HAP-1 (cell line): Measurements from ENCODE around the gene ATP5PF.
"Not testable (repeated sequence)": the region's sequence is repeated elsewhere in the genome, so short reads cannot be mapped to it uniquely, and the experiment has no call there.

Experiments
- DNase-seq, 2 experiments: peaks; one replicate each; pipeline ENCODE4 v3.0.0-alpha.2; 2016 to 2020; ENCODE audit warnings: low spot score in 2 of 2
- H3K27me3 ChIP-seq: fragments of 250-450 bp; sonication (Bioruptor Pico); 2 replicates; pipeline ENCODE4 v1.5.1; 2020; ENCODE audit warnings: low read depth, mild to moderate bottlenecking, moderate library complexity
- H3K36me3 ChIP-seq: fragments of 250-450 bp; sonication (Bioruptor Pico); replicated peaks from 2 replicates; pipeline ENCODE4 v1.5.1; 2020; ENCODE audit warnings: mild to moderate bottlenecking
- H3K4me1 ChIP-seq: fragments of 250-450 bp; sonication (Bioruptor Pico); 2 replicates; pipeline ENCODE4 v1.5.1; 2020; ENCODE audit warnings: mild to moderate bottlenecking
- H3K4me3 ChIP-seq: fragments of 250-450 bp; sonication (Bioruptor Pico); 2 replicates; pipeline ENCODE4 v1.5.1; 2020; ENCODE audit warnings: mild to moderate bottlenecking, moderate library complexity
- H3K9me3 ChIP-seq: fragments of 250-450 bp; sonication (Bioruptor Pico); 2 replicates; pipeline ENCODE4 v1.5.1; 2020; ENCODE audit warnings: mild to moderate bottlenecking, moderate library complexity
- in situ Hi-C: fragments of 300-500 bp; cut with MboI; formaldehyde crosslinking; loops from 3 replicates; pipeline ENCODE4 v1.14.3; 2020; ENCODE audit warnings: low sequenced_read_pairs, inconsistent platforms, mixed read lengths

The ATP5PF gene, protein sequence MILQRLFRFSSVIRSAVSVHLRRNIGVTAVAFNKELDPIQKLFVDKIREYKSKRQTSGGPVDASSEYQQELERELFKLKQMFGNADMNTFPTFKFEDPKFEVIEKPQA

DNA sequence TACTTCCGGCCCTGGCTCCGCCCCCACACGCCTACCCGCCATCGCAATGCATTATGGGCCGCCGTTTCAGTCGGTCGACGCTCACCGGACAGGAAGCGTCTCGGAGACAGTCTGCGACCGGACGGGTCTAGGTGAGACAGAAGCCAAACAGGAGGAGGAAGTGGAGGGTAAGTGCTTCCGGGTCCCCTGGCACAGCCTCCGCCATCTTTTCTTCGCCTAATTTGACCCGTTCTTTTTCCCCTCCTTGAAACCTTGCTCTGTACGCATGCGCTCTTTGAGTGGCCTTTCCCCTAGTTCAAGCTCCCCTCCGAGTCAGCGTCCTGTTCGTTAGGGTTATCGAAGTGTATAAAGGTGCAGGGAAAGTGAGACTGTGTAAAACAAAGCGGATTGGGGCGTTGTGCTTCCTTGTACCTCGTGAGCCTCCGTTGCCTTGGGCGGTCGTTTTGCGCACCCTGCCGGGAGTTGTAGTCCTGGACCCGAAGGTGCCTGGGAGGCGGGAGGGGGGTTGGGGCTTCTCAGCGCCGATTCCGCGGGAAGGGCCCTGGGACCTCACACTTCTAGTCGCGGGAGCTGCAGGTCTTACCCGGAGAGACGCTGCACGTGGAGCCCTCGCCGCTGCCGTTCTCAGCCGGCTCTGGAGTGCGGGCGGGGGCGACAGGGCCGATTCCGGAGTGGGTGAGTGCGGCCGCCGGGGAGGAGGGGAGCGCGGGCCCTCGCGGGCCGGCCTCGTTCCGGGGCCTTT is at the start of gene ATP5PF, which contains the start of gene GABPA:
Gene ATP5PF, minus strand, starts transcription at position 1 of the 742 bp plus-strand sequence. CDS start 5,110 bp downstream, outside the sequence.
Gene GABPA, plus strand, starts transcription at position 69 of the 742 bp plus-strand sequence. CDS start 6,627 bp downstream, outside the sequence.
- H3K9me3 ChIP-seq = no peaks in the 10 kb centered on the region
- no peaks in the 10 kb centered on the region for H3K27me3 ChIP-seq
- in situ Hi-C loops = loop anchor here (5.0 kb wide), 1 partner anchor 128 kb away; the partner anchor contains the start of gene MRPL39
- H3K4me1 ChIP-seq = peaks cover 28% of the 10 kb centered on the region
- H3K4me3 ChIP-seq = peak within 1 kb of the TSS; percentile 90
- peak; percentile 98 to 99 for DNase-seq
- peaks cover 11% of the 10 kb centered on the region for H3K36me3 ChIP-seq

DNA sequence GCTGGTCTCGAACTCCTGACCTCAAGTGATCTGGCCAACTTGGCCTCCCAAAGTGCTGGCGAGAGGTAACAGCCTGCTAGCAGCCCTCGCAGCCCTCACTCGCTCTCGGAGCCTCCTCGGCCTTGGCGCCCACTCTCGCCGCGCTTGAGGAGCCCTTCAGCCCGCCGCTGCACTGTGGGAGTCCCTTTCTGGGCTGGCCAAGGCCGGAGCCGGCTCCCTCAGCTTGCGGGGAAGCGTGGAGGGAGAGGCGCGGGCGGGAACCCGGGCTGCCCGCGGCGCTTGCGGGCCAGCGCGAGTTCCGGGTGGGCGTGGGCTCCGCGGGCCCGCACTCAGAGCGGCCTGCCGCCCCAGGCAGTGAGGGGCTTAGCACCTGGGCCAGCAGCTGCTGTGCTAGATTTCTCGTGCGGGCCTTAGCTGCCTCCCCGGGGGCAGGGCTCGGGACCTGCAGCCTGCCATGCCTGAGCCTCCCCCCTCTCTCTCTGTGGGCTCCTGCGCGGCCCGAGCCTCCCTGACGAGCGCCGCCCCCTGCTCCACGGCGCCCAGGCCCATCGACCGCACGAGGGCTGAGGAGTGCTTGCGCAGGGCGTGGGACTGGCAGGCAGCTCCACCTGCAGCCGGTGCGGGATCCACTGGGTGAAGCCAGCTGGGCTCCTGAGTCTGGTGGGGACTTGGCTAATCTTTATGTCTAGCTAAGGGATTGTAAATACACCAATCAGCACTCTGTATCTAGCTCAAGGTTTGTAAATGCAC is 43.6 kb upstream of the ATP5PF start:
- not testable (repeated sequence) for H3K9me3 ChIP-seq, H3K4me1 ChIP-seq, H3K36me3 ChIP-seq, H3K4me3 ChIP-seq, DNase-seq, H3K27me3 ChIP-seq
- in situ Hi-C loops = loop anchor here (25.0 kb wide), 1 partner anchor 934 kb away; no protein-coding TSS in a partner anchor

DNA sequence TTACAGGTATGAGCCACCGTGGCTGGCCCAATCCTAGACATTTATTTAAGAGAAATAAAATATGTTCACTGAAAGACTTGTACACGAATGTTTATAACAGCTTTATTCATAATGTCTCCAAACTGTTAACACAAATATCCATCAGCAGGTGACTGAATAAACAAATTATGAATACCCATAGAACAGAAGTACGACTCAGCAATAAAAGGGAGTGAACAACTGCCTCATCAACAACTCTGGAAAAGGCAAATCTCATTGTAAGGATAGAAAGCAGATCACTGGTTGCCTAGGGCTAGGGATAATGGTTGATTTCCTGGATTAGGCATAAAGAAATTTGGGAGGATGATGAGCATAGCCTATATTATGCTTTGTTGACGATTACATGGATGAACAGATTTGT is 41.7 kb upstream of the ATP5PF start:
- H3K36me3 ChIP-seq = no peaks in the 10 kb centered on the region
- H3K4me1 ChIP-seq = peaks cover 6% of the 10 kb centered on the region; the same call in 1 of the 2 replicates
- in situ Hi-C loops = loop anchor here (25.0 kb wide), 1 partner anchor 936 kb away; no protein-coding TSS in a partner anchor
- no peaks in the 10 kb centered on the region for H3K9me3 ChIP-seq
- H3K4me3 ChIP-seq = no peak overlapping the region
- DNase-seq = no peak
- no peaks in the 10 kb centered on the region for H3K27me3 ChIP-seq

DNA sequence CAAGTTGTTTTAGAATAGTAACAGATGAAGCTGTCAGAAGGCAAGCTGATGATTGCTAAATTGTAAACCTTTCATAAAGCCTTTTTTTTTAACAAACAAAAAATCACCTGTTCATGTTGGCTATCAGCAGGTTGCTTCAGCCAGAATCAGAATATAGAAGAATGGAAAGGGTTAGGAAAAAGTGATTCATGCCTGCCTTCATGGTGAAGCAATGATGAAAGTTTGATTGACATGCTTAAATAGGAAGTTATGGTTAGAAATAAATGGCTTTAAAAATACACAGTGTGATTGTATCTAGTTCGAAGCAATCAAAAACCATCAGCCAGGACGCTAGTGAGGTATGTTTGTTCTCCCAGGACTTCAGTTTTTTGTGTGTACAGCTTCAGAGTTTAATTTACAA is 38.0 kb upstream of the ATP5PF start:
- no peaks in the 10 kb centered on the region for H3K36me3 ChIP-seq
- DNase-seq = no peak
- H3K27me3 ChIP-seq = no peaks in the 10 kb centered on the region
- in situ Hi-C loops = no loop called here
- H3K9me3 ChIP-seq = no peaks in the 10 kb centered on the region
- peaks cover 32% of the 10 kb centered on the region for H3K4me1 ChIP-seq
- H3K4me3 ChIP-seq = no peak overlapping the region

DNA sequence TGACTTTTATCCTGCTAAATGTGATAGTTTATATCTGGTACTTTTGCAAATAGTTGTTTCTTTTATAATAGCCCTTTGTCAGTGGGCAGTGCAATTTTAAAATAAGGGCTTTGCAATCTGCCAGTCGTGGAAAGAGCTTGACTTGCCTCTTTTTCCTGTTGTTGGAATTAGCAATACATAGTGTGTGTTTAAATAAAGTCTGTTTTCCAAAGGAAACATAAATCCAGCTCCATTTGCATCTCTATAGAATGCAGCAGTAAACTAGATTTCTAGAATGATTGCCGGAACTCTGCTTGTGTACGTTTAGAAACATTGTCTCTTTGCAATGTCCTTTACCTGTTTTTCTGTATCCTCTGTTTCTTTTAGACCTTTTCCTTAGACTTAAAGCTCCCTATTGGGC is 33.2 kb upstream of the ATP5PF start:
- DNase-seq = peak in 1 of 2 experiments; percentile 91
- in situ Hi-C loops = no loop called here
- Histone ChIP-seq H3K27me3 (no peaks in the 10 kb centered on the region), H3K4me3 (no peak overlapping the region), H3K9me3 (no peaks in the 10 kb centered on the region), H3K36me3 (peaks cover 14% of the 10 kb centered on the region), H3K4me1 (peaks cover 41% of the 10 kb centered on the region)

DNA sequence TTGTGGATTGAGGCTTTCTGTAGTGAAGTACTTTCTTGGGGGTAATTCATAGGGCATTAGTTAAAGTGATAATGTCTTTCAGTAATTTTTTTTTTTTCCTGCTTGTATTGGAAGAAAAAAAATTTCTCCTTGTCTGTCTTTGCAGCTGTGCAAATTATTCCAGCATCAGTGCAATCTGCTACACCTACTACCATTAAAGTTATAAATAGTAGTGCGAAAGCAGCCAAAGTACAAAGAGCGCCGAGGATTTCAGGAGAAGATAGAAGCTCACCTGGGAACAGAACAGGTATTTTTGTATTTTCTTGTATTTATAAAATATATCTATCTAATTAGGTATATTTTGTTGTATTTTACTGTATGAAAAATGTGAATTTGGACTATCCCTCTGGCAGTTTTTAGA is 29.4 kb upstream of the ATP5PF start:
- in situ Hi-C loops = no loop called here
- peaks cover 25% of the 10 kb centered on the region for H3K4me1 ChIP-seq
- DNase-seq = no peak
- peaks cover 31% of the 10 kb centered on the region for H3K36me3 ChIP-seq
- no peaks in the 10 kb centered on the region for H3K9me3 ChIP-seq
- H3K4me3 ChIP-seq = no peak overlapping the region
- H3K27me3 ChIP-seq = no peaks in the 10 kb centered on the region

DNA sequence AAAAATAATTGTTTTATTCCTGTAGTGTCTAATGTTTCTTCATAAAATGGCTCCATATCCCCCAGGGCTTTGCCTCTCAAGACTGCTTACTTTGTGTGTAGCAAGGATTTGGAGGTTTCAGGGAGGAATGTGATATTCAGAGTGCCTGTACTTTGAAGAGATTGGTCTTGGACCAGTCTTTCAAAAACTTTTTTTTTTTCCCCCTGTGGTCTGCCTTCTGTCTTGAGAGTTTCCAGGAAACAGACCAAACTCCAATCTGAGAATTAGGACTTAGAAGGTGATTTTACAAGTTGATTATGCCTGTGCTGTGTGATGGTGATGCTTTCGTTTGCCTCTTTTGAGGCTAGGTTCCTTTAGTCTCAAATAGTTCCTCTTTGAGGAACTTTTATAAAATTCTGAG is 26.0 kb upstream of the ATP5PF start:
- no peaks in the 10 kb centered on the region for H3K4me1 ChIP-seq
- H3K36me3 ChIP-seq = peaks cover 39% of the 10 kb centered on the region
- H3K9me3 ChIP-seq = no peaks in the 10 kb centered on the region
- no peak for DNase-seq
- H3K4me3 ChIP-seq = no peak overlapping the region
- in situ Hi-C loops = no loop called here
- H3K27me3 ChIP-seq = no peaks in the 10 kb centered on the region

DNA sequence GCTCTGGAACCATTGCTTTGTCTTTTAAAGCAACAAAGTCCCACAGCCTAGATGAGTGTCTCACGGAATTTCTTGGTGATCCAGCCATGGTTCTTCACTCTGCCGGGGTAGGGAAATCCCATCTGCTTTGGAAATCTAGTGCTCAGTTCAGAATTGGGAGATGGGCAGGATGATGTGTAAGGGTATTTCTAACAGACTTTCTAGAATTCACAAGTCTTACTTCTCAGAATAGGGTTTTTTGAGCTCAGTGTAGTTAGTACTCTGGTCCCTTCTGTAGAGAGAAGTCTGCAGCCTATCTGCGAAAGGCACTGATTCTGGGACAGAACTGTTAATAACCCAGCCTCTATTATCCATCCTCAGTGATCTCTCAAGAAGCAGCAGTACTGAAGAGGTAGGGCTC is 25.4 kb upstream of the ATP5PF start:
- H3K36me3 ChIP-seq = peaks cover 39% of the 10 kb centered on the region
- in situ Hi-C loops = no loop called here

DNA sequence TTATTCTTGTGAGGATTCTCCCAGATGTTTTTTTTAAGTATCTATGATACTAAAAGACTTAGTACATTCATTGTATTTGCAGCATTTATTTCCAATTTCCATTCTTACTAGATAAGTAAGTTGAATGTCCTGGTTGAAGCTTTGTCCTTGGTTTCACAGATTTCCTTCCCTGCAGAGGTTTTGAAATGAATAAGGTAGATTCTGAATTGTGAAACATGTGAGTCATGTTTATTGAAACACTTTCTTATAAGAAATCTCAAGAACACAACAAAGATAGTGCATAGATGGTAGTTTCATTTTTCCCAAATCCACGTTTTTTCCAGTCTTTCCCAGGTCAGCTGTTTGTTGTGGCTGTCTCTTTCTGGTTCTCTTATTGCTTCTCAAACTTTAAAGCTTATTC is 24.9 kb upstream of the ATP5PF start:
- no peaks in the 10 kb centered on the region for H3K27me3 ChIP-seq
- peaks cover 39% of the 10 kb centered on the region for H3K36me3 ChIP-seq
- no peak for DNase-seq
- H3K9me3 ChIP-seq = no peaks in the 10 kb centered on the region
- in situ Hi-C loops = no loop called here
- H3K4me1 ChIP-seq = no peaks in the 10 kb centered on the region
- no peak overlapping the region for H3K4me3 ChIP-seq

More for the DNA sequence above, 25.4 kb upstream of the ATP5PF start:
- no peaks in the 10 kb centered on the region for H3K4me1 ChIP-seq
- no peaks in the 10 kb centered on the region for H3K27me3 ChIP-seq
- no peak overlapping the region for H3K4me3 ChIP-seq
- H3K9me3 ChIP-seq = no peaks in the 10 kb centered on the region
- DNase-seq = no peak

DNA sequence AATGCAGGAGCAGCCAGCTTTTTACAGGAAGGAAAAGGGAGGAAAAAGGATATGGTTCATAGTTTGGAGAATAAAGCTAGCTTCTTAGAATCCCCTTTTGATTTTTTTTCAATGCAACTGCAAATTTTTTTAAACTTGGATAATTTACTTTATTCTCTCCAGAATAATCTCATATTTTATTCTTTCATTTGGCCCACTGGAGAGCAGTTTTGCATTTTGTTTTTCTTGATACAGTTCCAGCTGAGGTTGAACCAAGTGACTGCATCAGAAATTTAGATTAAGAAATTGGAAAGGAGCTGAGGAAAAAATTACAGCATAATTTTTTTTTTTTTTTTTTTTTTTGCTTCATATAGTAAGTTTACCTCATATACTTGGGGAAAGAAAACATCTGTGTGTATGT is 22.8 kb upstream of the ATP5PF start:
- DNase-seq = no peak

DNA sequence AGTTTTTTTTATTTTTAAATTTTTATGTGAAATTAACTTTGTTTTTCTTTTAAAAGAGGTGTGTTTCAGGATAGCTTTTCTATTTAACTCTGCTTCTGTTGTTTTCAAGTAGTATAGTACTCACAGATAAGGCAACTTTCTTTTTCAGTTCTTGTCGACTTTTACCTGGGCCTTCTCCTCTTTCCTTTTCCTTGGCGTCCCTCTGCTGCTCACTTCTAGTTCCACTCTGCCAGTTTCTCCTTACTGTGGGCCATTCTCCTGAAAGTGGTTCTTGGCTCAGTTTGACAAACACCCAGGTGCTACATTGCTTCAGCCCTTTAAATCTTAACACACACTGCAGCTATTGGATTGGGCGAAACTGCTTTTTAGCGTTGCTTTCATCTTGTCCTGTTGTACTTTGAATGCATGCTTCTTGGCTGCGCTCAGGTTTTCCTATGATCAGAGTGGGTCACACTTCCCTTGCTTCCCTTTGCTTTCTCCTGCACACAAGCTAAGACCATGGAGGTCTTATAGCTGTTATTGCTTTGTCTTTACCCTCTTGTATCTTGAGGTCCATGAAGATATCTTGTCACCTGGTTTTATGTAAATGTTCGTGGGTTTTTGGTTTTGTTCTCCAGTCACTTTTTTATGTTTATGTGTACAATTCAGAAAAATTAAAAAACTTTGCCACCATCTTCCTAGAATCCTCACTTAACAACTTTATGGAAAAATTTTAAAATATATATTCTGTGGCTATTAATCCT is 21.7 kb upstream of the ATP5PF start:
- Histone ChIP-seq H3K27me3 (no peaks in the 10 kb centered on the region), H3K4me1 (no peaks in the 10 kb centered on the region), H3K4me3 (no peak overlapping the region), H3K9me3 (no peaks in the 10 kb centered on the region), H3K36me3 (peaks cover 36% of the 10 kb centered on the region)
- in situ Hi-C loops = no loop called here
- DNase-seq = no peak

More for the DNA sequence above, 22.8 kb upstream of the ATP5PF start:
- no peaks in the 10 kb centered on the region for H3K4me1 ChIP-seq
- in situ Hi-C loops = no loop called here
- H3K9me3 ChIP-seq = no peaks in the 10 kb centered on the region
- peaks cover 32% of the 10 kb centered on the region for H3K36me3 ChIP-seq
- H3K27me3 ChIP-seq = no peaks in the 10 kb centered on the region
- no peak overlapping the region for H3K4me3 ChIP-seq

DNA sequence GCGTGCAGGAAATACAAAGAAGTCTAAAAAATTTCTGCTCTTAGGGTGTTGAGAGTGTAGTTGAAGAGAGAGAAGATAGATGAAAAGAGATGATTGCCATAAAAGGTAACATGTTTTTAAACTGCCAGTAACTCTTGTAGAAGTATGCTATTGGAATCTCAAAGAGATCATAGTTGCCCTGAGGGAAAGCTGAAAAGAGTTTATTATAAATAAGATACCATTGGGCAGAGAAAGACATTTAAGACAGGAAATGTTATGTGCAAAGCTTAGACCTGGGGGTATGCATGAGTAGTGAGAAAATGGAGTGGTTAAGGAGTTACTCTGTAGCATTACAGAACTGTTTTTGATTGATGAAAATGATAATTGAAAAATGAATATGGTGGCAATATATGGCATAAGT is 17.7 kb upstream of the ATP5PF start:
- Histone ChIP-seq H3K9me3 (no peaks in the 10 kb centered on the region), H3K36me3 (peaks cover 33% of the 10 kb centered on the region), H3K4me3 (no peak overlapping the region), H3K4me1 (no peaks in the 10 kb centered on the region), H3K27me3 (no peaks in the 10 kb centered on the region)
- no peak for DNase-seq
- in situ Hi-C loops = no loop called here

DNA sequence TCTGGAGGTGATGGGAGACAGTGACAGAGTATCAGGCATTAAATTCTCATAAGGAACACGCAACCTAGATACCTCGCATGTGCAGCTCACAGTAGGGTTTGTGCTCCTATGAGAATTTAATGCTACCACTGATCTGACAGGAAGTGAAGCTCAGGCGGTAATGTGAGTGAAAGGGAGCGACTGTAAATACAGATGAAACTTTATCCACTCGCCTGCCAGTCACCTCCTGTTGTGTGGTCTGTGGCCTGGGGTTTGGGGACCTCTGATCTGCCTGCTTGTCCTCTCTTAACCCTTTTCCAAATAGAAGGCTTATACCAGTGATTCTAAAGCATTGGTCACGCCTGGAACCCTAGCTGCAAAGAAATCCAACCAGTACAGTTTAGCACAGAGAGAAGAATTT is 15.4 kb upstream of the ATP5PF start:
- H3K4me3 ChIP-seq = no peak overlapping the region
- in situ Hi-C loops = no loop called here

More for the DNA sequence above, 15.4 kb upstream of the ATP5PF start:
- no peak for DNase-seq
- H3K9me3 ChIP-seq = no peaks in the 10 kb centered on the region
- H3K36me3 ChIP-seq = peaks cover 42% of the 10 kb centered on the region
- no peaks in the 10 kb centered on the region for H3K4me1 ChIP-seq
- no peaks in the 10 kb centered on the region for H3K27me3 ChIP-seq
